CD4-positive, alpha-beta T cell treated with Interleukin-12 subunit alpha and Interleukin-12 subunit beta, for 1 hour (primary cell): ENCODE data around the gene HOGA1.

Source experiments
- DNase-seq: peaks from one replicate; pipeline ENCODE4 v3.0.0-alpha.2; 2020

HOGA1 gene

GRCh38 chr10:97651773-97652172 is 67.6 kb downstream of the HOGA1 start:
- no peak for DNase-seq

DNA sequence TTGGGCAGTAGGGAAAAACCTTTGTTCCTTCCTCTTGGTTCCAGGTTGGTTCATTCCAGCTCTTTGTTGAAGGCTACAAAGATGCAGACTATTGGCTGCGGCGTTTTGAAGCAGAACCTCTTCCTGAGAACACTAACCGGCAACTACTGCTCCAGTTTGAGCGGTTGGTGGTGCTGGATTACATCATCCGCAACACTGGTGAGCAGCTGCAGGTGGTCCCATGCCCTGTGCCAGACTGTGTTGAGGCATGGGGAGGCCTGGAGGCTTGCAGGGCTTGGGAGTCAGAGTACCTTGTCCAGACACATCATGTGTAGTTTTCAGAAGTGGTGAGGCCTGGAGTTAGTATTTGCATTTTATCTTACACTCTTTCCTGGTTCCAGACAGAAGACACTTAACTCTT is 72.6 kb downstream of the HOGA1 start:
- DNase-seq, result no peak

GRCh38 chr10:97659589-97659988 is 75.4 kb downstream of the HOGA1 start:
- DNase-seq, result no peak
